Peyer's patch (tissue), 4 donors: Measurements from ENCODE around the gene TAF11L10.
"Not testable (repeated sequence)": the region's sequence is repeated elsewhere in the genome, so short reads cannot be mapped to it uniquely, and the experiment has no call there.

Experiments used
- CTCF ChIP-seq, 6 experiments: fragments of 450-650 bp in 4 of 6; fragments of 200-600 bp in 2 of 6; sonication (generic) in 1 of 6; IDR thresholded peaks; one replicate each; pipeline ENCODE4 v1.5.1; 2017 to 2019; ENCODE audit warnings: antibody characterized with exemption in 6 of 6, mild to moderate bottlenecking in 3 of 6, moderate library complexity in 1 of 6
- POLR2A ChIP-seq, 2 donors: fragments of 450-650 bp; IDR thresholded peaks; one replicate each; pipeline ENCODE4 v1.5.1; 2017; ENCODE audit warnings: antibody characterized with exemption in 2 of 2, mild to moderate bottlenecking in 2 of 2, moderate library complexity in 2 of 2

- not testable (repeated sequence) for TF ChIP-seq CTCF, POLR2A (IDR thresholded peaks at IDR 0.05)
These were observed at the start of gene TAF11L10 for GRCh38 chr5:17597728-17598127.
